Esophagus (tissue), 2 donors: Measurements from ENCODE around the gene CPNE2. TPM values are rescaled to one million over a fixed set of nuclear protein-coding genes. Genes with fewer than 3 reads are reported as not detected.

ENCODE experiments used
- H3K27ac ChIP-seq, 2 donors: one replicate each; pipeline ENCODE4 v1.5.1; 2013; ENCODE audit warnings: low read depth in 2 of 2, mild to moderate bottlenecking in 2 of 2, inconsistent platforms in 1 of 2, low read length in 1 of 2, moderate library complexity in 1 of 2
- H3K27me3 ChIP-seq, 2 donors: one replicate each; pipeline ENCODE4 v1.6.1; 2013; ENCODE audit warnings: low read length in 2 of 2, control low read depth in 1 of 2, mild to moderate bottlenecking in 1 of 2; ENCODE audit not compliant: insufficient read depth in 2 of 2, control insufficient read depth in 1 of 2
- H3K36me3 ChIP-seq, 2 donors: one replicate each; pipeline ENCODE4 v1.6.1; 2013; ENCODE audit warnings: low read length in 1 of 2; ENCODE audit not compliant: control insufficient read depth in 2 of 2, insufficient read depth in 2 of 2
- H3K4me1 ChIP-seq, 2 donors: one replicate each; pipeline ENCODE4 v1.6.1; 2013; ENCODE audit warnings: low read length in 1 of 2; ENCODE audit not compliant: control insufficient read depth in 2 of 2, insufficient read depth in 2 of 2
- H3K4me3 ChIP-seq, 2 donors: one replicate each; pipeline ENCODE4 v1.5.1; 2013; ENCODE audit warnings: low read length in 2 of 2, mild to moderate bottlenecking in 2 of 2, low read depth in 1 of 2, moderate library complexity in 1 of 2
- H3K9me3 ChIP-seq, 2 donors: one replicate each; pipeline ENCODE4 v1.6.1; 2013; ENCODE audit warnings: mild to moderate bottlenecking in 2 of 2, low read depth in 1 of 2, low read length in 1 of 2, moderate library complexity in 1 of 2; ENCODE audit not compliant: control insufficient read depth in 2 of 2, insufficient read depth in 1 of 2
- WGBS, 2 donors: extraction: QIAGEN DNeasy Blood & Tissue Kit; methylation state at CpG; one replicate each; pipeline ENCODE4 v1.1.7; 2013; 5-methylcytosine and 5-hydroxymethylcytosine counted together
- polyA plus RNA-seq, 2 donors: library from polyadenylated mRNA; stranded (reverse); fragments of 200-250 nt; gene quantifications; one replicate each; pipeline ENCODE4 v1.2.3, GENCODE V29; 2013
- donor health status: healthy with polysubstance abuse.
- donor health status: Bipolar disorder and iron deficiency.

The CPNE2 gene
- polyA plus RNA-seq, 2 donors, result 18.3 to 24.5 TPM

DNA sequence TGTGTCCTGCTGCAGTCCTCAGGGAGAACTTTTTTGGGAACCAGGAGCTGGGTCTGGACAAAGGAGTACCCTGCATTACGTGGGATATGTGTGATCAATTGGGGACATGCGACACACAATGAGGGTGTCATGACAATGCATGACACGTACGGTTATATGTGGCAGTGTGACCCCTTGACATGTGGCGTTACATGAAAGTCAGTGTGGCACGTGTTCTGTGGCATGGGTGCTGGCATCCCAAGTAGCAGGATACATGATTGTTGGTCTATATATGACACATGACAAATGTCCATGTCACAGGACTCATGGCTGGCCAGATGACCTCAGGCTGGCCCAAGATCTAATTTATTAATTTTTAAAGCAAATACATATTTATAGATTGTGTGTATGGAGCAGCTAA lies 9.7 kb upstream of the CPNE2 start:
- H3K4me3 ChIP-seq, result no peak overlapping the region
- H3K27ac ChIP-seq, result no peak overlapping the region
- peaks cover 0 to 3% of the 10 kb centered on the region in 2 donors for H3K36me3 ChIP-seq
- WGBS, 2 donors, result 92 to 93% methylated on average over 6 of the region's 6 CpGs
- H3K9me3 ChIP-seq, result no peaks in the 10 kb centered on the region
- H3K4me1 ChIP-seq, result peaks cover 0 to 2% of the 10 kb centered on the region in 2 donors
- H3K27me3 ChIP-seq, result no peaks in the 10 kb centered on the region

DNA sequence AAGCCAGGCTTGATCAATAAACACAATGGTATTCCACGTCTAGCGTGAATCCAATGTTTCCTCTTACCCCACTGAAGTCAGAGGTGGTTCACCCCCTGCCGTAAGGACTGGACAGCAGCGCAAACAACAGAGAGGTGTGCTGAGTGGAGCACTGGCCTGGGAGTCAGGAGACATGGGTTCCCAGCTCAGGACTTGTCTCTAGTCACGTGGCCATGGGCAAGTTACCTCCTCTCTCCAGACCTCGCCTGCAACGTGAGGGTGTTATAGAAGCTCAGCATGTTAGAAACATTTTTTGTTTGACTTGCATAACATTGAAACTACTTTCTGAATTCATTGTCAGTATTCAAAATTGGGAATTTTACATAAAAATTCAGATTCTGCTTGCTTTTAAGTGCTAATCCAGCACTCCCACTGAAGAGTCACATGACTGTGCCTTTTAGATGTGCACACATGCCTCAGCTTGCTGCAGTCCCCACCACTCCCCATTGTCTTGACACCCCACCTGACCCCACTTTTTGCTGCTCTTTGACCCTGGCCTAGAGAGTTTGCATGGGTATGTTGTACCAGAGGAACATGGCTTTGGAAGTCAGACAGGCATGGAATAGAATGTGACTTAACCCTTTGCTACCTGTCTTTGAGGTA lies 8.8 kb upstream of the CPNE2 start:
- H3K36me3 ChIP-seq, result peaks cover 0 to 3% of the 10 kb centered on the region in 2 donors
- 72 to 81% methylated on average over 7 of the region's 7 CpGs for WGBS, 2 donors
- H3K9me3 ChIP-seq, result no peaks in the 10 kb centered on the region
- peaks cover 0 to 2% of the 10 kb centered on the region in 2 donors for H3K4me1 ChIP-seq
- H3K4me3 ChIP-seq, result no peak overlapping the region
- H3K27me3 ChIP-seq, result no peaks in the 10 kb centered on the region
- H3K27ac ChIP-seq, result no peak overlapping the region

DNA sequence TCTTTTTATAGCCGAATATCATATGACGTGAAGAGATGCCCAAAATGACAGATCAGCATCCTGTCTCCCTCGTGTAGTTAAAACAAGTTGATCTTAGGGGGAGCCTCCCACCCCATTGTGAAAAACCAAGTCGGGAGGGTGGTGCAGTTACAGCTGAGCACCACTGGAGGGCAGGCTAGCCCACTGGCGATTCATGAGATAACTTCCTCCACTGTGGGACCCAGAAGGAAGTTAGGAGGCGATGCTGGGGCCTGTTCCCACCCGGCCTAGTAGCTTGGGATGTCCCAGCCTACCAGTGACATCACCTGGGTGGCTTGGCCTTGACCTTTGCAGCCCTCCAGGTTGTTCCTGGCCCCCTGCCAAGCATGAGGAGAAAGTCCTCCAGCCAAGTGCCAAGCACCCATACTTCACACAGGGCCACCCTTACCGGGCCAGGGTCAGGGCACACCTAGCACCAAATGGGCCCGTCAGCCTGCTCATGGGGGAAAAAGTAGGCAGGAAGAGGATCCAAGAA lies 8.1 kb upstream of the CPNE2 start:
- H3K36me3 ChIP-seq, result peaks cover 0 to 3% of the 10 kb centered on the region in 2 donors
- H3K27ac ChIP-seq, result no peak overlapping the region
- H3K9me3 ChIP-seq, result no peaks in the 10 kb centered on the region
- no peaks in the 10 kb centered on the region for H3K27me3 ChIP-seq
- peaks cover 0 to 2% of the 10 kb centered on the region in 2 donors for H3K4me1 ChIP-seq
- 9% methylated on average over 9 of the region's 9 CpGs for WGBS, 2 donors
- H3K4me3 ChIP-seq, result no peak overlapping the region

DNA sequence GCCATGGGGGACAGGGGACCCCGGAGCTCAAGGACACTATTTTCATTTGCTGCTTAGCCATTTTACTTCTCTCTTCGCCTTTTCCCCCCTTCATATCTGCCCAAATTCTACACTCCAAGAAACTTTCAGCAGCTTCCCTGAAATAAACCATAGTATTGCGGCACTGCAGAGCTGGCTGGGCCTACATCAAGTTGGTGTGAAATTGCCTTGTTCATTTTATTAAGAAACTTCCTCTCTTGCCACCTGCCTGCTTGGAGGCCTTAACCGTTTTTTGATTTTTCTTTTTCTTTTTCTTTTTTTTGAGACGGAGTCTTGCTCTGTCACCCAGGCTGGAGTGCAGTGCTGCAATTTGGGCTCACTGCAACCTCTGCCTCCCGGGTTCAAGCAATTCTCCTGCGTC lies 7.4 kb upstream of the CPNE2 start:
- peaks cover 0 to 3% of the 10 kb centered on the region in 2 donors for H3K36me3 ChIP-seq
- no peaks in the 10 kb centered on the region for H3K9me3 ChIP-seq
- peaks cover 0 to 2% of the 10 kb centered on the region in 2 donors for H3K4me1 ChIP-seq
- no peak overlapping the region for H3K27ac ChIP-seq
- H3K4me3 ChIP-seq, result no peak overlapping the region
- H3K27me3 ChIP-seq, result no peaks in the 10 kb centered on the region
- 84% methylated on average over 7 of the region's 7 CpGs for WGBS, 2 donors

DNA sequence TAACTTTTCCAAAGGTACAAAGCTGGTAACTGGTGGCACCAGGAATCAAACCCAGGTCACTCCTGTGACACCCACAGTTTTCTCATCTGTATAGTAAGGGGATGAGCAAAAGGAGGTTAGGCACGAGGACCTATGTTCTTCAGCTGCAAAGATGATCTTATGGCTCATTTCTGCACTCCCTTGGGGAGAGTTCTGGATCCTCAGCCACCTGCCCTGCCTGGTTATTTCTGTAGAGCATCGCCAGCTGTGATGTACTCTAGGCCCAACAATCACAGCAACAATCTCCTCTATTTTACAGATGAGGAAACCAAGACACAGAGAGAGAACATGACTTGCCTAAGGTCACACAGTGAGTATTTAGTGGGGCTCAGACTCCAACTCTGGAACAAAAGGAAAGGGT lies 5.4 kb upstream of the CPNE2 start:
- peaks cover 0 to 3% of the 10 kb centered on the region in 2 donors for H3K36me3 ChIP-seq
- H3K27me3 ChIP-seq, result no peaks in the 10 kb centered on the region
- no peak overlapping the region for H3K4me3 ChIP-seq
- 76 to 89% methylated on average over 2 of the region's 2 CpGs for whole genome bisulfite sequencing, 2 donors
- no peak overlapping the region for H3K27ac ChIP-seq
- peaks cover 0 to 2% of the 10 kb centered on the region in 2 donors for H3K4me1 ChIP-seq
- no peaks in the 10 kb centered on the region for H3K9me3 ChIP-seq

DNA sequence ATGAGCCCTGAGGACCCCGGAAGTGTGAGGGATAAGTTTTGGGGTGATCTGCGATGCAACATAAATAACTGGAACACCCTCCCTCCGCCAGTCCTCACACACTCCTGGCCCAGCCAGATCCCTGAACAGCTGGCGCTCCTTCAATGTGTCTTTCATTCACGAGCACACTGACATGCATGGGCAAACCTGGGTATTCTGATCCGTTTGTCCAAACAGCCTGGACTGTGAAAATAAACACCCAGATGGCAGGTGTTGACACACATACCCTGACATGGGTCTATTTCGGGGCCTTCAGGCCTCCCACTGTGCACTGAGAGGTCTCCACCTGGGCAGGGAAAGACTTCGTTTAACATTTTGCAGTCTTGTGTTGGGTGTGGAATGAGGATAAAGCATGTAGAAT lies 3.0 kb upstream of the CPNE2 start:
- Histone ChIP-seq H3K4me3 (no peak overlapping the region), H3K4me1 (peaks cover 0 to 1% of the 10 kb centered on the region in 2 donors), H3K9me3 (no peaks in the 10 kb centered on the region), H3K27me3 (no peaks in the 10 kb centered on the region), H3K36me3 (no peaks in the 10 kb centered on the region), H3K27ac (no peak overlapping the region)
- WGBS, 2 donors, result 65 to 66% methylated on average over 8 of the region's 8 CpGs

DNA sequence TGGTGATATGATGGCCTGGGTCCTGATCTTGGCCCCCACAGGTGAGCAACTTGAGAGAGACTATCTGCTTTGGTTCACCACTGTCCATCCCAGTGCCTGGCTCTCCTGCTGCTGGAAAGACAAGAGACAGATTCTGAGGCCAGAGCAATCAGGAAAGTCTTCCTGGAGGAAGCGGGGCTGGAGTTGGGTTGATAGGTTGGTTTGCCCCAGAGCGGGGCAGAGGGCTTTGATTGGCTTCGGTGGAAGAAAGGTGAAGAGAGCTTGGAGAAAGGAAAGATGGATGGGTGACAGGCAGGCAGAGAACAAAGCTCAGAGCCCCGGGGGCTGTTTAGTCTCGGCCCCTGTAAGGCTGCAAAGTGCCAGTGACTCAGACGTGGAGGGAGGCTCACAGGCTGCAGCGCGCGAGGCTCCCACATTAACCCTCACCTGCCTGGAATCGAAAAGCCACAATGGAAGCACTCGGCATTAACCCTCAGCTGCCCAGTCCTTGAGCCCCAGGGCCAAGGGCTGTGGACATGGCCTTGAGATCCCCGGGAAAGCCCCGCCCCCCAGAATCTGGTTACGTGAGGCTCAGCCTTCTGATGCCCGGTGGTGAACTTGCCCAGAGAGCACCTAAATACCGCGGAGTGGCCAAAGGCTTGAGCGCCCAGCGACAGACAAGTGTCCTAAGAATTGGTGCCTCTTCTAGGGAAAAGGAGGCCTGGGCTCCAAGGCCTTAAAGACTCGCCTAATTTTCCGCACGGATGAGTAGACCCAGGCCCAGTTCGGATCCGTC lies 996 bp upstream of the CPNE2 start:
- peak overlapping the region; percentile 67 to 80 for H3K4me3 ChIP-seq
- H3K27ac ChIP-seq, result peak overlapping the region; percentile 62 to 68
- 14 to 21% methylated on average over 24 of the region's 24 CpGs for WGBS, 2 donors
- H3K9me3 ChIP-seq, result no peaks in the 10 kb centered on the region
- no peaks in the 10 kb centered on the region for H3K4me1 ChIP-seq
- no peaks in the 10 kb centered on the region for H3K27me3 ChIP-seq
- H3K36me3 ChIP-seq, result no peaks in the 10 kb centered on the region

DNA sequence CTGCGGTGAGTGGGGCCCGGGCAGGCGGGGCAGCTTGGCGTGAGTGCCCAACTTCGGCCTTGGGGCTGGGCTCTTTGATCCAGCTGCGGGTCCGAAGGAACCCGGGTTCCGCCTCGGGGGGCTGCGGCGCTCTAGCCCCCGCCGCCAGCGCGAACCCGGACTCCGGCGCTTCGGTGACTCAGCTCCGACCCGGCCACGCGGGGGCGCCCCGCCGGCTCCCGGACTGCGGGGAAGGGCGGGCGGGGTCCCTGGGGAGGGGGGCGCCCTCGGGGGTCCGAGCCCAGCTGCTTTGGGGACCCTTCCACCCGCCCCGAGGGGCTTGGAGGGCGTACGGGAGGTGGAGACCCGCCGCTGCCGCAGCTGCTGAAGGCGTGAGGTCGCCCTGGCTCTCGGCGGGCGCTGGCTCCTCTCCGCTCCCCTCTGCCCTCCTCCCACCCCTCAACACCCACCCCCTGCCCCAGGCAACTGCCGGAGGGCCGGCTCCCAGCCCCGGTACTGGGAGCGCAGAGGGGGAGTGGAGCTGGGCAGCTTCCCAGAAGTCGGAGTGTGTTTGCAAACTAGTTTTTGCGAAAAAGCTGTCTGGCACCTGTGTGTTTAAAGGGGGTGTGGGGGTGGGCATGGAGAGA lies 516 bp downstream of the CPNE2 start:
- H3K4me1 ChIP-seq, result no peaks in the 10 kb centered on the region
- H3K27ac ChIP-seq, result peak overlapping the region; percentile 39 to 68
- H3K4me3 ChIP-seq, result peak overlapping the region; percentile 67 to 80
- no peaks in the 10 kb centered on the region for H3K9me3 ChIP-seq
- 0 to 1% methylated on average over 37 to 53 of the region's 53 CpGs for WGBS, 2 donors
- H3K27me3 ChIP-seq, result no peaks in the 10 kb centered on the region
- no peaks in the 10 kb centered on the region for H3K36me3 ChIP-seq

DNA sequence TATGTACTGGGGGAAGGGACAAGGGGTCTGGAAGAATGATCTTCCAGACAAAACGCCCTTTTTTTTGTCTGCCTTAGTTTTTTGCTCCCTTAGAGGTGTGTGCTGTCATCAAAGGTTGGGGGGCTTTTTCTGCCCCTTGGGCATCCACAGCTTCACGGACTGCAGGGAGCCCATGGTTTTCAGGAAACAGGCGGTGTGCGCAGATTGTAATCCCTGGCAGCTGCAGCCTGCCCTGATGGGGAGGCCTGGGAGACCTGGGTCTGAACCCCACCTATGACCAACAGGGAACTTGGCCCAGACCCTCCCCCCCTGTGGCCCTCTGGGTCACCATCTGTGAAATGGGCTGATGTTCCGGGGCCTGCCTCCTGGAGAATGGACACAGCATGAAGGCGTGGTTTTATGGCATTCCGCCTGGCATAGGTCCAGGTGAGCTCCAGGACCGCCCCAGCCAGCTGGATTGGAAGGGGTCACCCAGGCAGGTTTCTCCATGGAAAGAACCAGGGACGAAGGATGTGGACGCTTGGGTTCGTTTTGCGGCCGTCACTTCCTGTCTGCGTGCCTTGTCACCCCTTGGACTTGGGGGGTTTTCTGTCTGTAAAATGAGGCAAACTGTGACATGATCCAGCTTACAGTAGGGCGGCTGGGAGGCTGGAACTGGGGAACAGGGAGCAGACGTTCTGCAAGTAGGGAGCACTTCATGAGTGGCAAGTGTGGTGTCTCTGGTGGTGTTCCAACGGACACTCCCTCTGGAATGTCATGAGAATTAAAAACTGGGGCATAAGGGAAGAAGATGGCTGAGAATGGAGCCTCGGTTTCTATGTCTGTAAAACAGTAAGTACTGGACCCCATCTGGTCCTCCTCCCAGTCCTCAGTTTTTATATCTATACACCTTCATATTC lies 1.5 kb downstream of the CPNE2 start:
- Histone ChIP-seq H3K4me3 (peak overlapping the region in 1 of 2 donors; percentile 67), H3K27me3 (no peaks in the 10 kb centered on the region), H3K36me3 (no peaks in the 10 kb centered on the region), H3K27ac (peak overlapping the region in 1 of 2 donors; percentile 15), H3K4me1 (no peaks in the 10 kb centered on the region), H3K9me3 (no peaks in the 10 kb centered on the region)
- 63 to 71% methylated on average over 18 of the region's 18 CpGs for WGBS, 2 donors
